Measurements from ENCODE around the gene BPIFB6. TPM values are rescaled to one million over a fixed set of nuclear protein-coding genes. Genes with fewer than 3 reads are reported as not detected.

Gene BPIFB6
- total and polyA plus RNA-seq, 3 donors from 2014 or later = 0.24 TPM; not detected in 2

DNA sequence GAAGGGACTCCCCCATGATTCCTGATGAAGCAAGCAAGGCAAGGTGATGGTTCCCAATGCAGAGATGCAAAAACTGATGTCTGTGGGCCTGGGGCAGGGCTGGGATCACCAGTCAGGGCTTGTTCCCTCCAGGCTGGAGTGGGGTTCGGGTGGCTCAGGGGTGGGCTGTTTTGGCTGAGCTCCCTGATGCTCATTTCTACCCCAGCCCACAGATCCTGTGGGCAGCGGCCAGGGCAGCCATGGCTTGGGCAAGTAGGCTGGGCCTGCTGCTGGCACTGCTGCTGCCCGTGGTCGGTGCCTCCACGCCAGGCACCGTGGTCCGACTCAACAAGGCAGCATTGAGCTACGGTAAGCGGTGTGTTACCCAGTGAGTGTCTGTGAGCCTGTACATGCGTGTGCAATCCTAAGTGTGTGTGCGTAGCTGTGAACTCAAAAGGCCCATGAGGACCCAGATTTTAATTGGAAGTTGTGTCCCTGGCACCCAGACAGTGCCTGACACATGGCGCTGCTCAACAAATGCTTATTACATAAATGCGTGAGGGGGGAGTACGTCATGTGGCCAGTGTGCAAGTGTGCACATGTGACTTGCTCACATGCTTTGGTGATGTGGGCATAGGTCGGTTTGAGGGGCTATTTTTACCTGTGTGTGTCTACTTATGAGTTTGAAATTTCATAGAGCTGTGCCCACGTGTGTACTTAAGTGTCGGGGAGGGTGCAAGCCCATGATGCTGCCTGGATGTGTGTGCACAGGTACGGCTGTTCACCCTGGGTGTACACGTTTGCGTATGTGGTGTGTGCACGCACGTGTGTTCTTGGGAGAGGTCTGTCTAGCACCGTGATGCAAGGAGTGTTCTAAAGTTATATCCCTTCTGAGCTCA lies 22.9 kb upstream of the BPIFB6 start:
- intact Hi-C loops (cut with DNase I; ENCODE audit: low total_unique reads) = no loop called here
- Histone ChIP-seq H3K4me1 (no peaks in the 10 kb centered on the region), H3K27me3 (no peaks in the 10 kb centered on the region), H3K4me3 (no peak overlapping the region), H3K36me3 (ENCODE audit: low read depth, missing control alignments) (no peaks in the 10 kb centered on the region), H3K9me3 (no peaks in the 10 kb centered on the region), H3K27ac (no peak overlapping the region)
- no peak for DNase-seq
- WGBS, 2 donors = 93 to 96% methylated on average over 15 to 23 of the region's 23 CpGs
- no peak for TF ChIP-seq CTCF (IDR thresholded peaks at IDR 0.05)

DNA sequence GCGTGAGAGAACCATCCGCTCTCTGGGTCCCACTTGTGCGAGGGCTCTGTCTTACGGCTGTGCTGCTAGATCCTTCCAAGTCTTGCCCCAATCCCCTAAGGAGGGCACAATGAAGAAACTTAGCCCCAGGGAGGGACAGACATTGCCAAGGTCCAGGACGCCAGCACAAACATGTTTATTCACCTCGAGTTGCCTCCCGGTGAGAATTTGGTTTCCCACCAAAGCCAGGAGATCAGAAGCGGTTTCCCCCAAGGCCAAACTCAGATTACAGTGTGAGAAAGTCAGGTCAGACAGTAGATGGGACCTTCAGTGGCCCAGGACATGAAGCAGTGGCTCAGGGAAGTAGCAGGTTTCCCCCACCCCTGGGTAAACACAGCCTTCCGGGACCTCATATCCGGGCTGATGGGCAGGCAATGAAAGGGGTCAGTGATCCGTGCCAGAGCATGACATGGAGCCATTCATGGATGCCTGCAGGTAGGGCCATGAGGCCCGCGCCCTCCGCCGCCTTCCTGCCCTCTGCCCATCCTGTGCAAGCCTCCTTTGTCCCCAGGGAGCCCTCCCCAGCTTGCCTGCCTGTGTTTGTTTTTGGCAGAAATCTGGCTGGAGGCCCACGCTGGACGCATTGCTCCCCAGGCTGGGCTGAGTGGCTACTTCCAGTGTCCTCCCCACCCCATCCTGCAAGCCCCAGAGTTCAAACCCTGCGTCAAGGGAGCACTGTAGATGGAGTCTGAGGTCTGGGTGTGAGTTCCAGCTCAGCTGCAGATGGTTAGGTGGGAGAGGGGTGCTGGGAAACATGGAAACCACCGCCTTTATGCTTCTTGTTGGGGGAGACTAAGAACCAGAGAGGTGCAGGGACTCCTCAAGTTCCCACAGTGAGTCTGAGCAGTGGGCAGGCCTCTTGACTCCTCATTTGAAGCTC lies 22.0 kb upstream of the BPIFB6 start:
- WGBS, 2 donors = 58 to 65% methylated on average over 3 to 19 of the region's 19 CpGs
- Histone ChIP-seq H3K9me3 (no peaks in the 10 kb centered on the region), H3K4me3 (no peak overlapping the region), H3K27ac (no peak overlapping the region), H3K36me3 (ENCODE audit: low read depth, missing control alignments) (no peaks in the 10 kb centered on the region), H3K27me3 (no peaks in the 10 kb centered on the region), H3K4me1 (no peaks in the 10 kb centered on the region)
- TF ChIP-seq CTCF (IDR thresholded peaks at IDR 0.05) = no peak
- TF ChIP-seq POLR2A (IDR thresholded peaks at IDR 0.05) = no peak
- intact Hi-C loops (cut with DNase I; ENCODE audit: low total_unique reads) = no loop called here
- no peak for DNase-seq

- no peaks in the 10 kb centered on the region for H3K36me3 ChIP-seq (ENCODE audit: low read depth, missing control alignments)
- DNase-seq = no peak
- H3K4me1 ChIP-seq = no peaks in the 10 kb centered on the region
- no peak overlapping the region for H3K27ac ChIP-seq
- intact Hi-C loops (cut with DNase I; ENCODE audit: low total_unique reads) = no loop called here
- H3K27me3 ChIP-seq = no peaks in the 10 kb centered on the region
- TF ChIP-seq POLR2A (IDR thresholded peaks at IDR 0.05) = no peak
- TF ChIP-seq CTCF (IDR thresholded peaks at IDR 0.05) = no peak
- H3K9me3 ChIP-seq = no peaks in the 10 kb centered on the region
- WGBS, 2 donors = 85 to 89% methylated on average over 5 of the region's 5 CpGs
- no peak overlapping the region for H3K4me3 ChIP-seq
These were observed 21.3 kb upstream of the BPIFB6 start for GRCh38 chr20:33010133-33010504.

GRCh38 chr20:33010674-33011449 lies 20.6 kb upstream of the BPIFB6 start:
- WGBS, 2 donors = 85 to 91% methylated on average over 7 to 8 of the region's 8 CpGs
- intact Hi-C loops (cut with DNase I; ENCODE audit: low total_unique reads) = no loop called here
- DNase-seq = no peak
- H3K4me3 ChIP-seq = no peak overlapping the region
- H3K36me3 ChIP-seq (ENCODE audit: low read depth, missing control alignments) = no peaks in the 10 kb centered on the region
- H3K9me3 ChIP-seq = no peaks in the 10 kb centered on the region
- no peaks in the 10 kb centered on the region for H3K4me1 ChIP-seq
- no peaks in the 10 kb centered on the region for H3K27me3 ChIP-seq
- no peak for TF ChIP-seq POLR2A (IDR thresholded peaks at IDR 0.05)
- no peak for TF ChIP-seq CTCF (IDR thresholded peaks at IDR 0.05)
- no peak overlapping the region for H3K27ac ChIP-seq
